ENCODE results near the gene FBXW2.

DNA sequence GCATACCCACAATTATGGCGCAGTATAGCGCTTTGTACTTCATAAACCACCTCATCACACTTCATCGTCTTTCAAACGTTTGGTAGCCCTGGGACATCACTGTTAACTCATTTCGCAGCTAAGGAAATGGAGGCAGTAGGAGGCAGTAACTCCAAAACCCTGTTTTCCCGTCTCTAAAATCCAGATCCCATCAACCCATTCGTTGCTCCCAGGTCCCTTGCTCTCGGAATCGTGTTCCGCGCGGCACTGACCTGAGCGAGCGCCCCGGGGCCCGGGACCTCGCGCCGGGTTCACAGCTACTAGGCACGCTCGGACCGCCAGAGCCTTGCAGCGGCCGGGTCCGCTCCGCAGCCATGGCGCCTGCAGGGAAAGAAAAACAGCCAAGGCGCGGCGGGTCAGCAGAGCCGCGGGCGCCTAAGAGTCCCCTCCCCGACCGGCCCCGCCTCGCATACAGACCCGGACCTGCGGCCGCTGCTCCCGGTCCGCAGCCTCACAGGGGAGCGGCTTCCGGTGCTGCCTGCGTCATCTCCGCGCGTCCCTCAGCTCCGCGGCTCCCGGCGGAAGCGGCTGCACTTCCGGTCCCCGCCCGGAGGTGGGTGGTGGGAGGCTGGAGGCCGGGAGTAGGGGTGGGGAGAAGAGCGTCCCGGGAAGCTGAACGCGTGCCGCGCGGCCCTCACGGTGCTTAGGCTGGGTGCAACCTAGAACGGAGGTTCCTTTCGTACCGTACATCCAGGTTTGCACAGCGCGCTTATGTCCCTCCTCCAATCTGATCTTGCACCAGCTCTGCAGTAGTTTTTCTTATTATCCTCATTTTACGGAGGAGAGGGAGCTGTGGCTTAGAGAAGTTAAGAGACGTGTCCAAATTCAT lies at the start of gene FBXW2:
- TF ChIP-seq, protein P1, sequence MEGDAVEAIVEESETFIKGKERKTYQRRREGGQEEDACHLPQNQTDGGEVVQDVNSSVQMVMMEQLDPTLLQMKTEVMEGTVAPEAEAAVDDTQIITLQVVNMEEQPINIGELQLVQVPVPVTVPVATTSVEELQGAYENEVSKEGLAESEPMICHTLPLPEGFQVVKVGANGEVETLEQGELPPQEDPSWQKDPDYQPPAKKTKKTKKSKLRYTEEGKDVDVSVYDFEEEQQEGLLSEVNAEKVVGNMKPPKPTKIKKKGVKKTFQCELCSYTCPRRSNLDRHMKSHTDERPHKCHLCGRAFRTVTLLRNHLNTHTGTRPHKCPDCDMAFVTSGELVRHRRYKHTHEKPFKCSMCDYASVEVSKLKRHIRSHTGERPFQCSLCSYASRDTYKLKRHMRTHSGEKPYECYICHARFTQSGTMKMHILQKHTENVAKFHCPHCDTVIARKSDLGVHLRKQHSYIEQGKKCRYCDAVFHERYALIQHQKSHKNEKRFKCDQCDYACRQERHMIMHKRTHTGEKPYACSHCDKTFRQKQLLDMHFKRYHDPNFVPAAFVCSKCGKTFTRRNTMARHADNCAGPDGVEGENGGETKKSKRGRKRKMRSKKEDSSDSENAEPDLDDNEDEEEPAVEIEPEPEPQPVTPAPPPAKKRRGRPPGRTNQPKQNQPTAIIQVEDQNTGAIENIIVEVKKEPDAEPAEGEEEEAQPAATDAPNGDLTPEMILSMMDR (IDR thresholded peaks at IDR 0.05): no peak
- no peak for TF ChIP-seq EZH2 (IDR thresholded peaks at IDR 0.05; ENCODE audit: borderline replicate concordance, insufficient read depth, low read depth, low read length, poor library complexity, severe bottlenecking)
